Mucosa of rectum (tissue), 2 donors: ENCODE measurements around the gene TRPM3.

ENCODE experiments used
- H3K27ac ChIP-seq, 2 donors: one replicate each; pipeline ENCODE4 v1.7.0; 2013; ENCODE audit warnings: inconsistent platforms in 2 of 2, low read depth in 2 of 2, low read length in 2 of 2
- H3K27me3 ChIP-seq, 2 donors: one replicate each; pipeline ENCODE4 v1.7.0; 2013; ENCODE audit warnings: low read length in 2 of 2; ENCODE audit not compliant: control insufficient read depth in 2 of 2, insufficient read depth in 2 of 2
- H3K36me3 ChIP-seq, 2 donors: one replicate each; pipeline ENCODE4 v1.7.0; 2013; ENCODE audit warnings: low read length in 2 of 2; ENCODE audit not compliant: control insufficient read depth in 2 of 2, insufficient read depth in 2 of 2
- H3K4me1 ChIP-seq, 2 donors: one replicate each; pipeline ENCODE4 v1.7.0; 2013; ENCODE audit warnings: low read length in 2 of 2, mild to moderate bottlenecking in 1 of 2; ENCODE audit not compliant: control insufficient read depth in 2 of 2, insufficient read depth in 2 of 2
- H3K4me3 ChIP-seq, 2 donors: one replicate each; pipeline ENCODE4 v1.7.0; 2013; ENCODE audit warnings: low read length in 2 of 2
- H3K9ac ChIP-seq, 2 donors: one replicate each; pipeline ENCODE4 v1.7.0; 2013; ENCODE audit warnings: low read length in 2 of 2, low read depth in 1 of 2, mild to moderate bottlenecking in 1 of 2
- H3K9me3 ChIP-seq, 2 donors: one replicate each; pipeline ENCODE4 v1.7.0; 2013; ENCODE audit warnings: low read length in 2 of 2; ENCODE audit not compliant: control insufficient read depth in 2 of 2
- donor health status: healthy.
- donor health status: Normal muscosa, but diverticular disease.

TRPM3 gene

GRCh38 chr9:70519912-70520724 lies 601.3 kb downstream of the TRPM3 start:
- H3K9ac ChIP-seq, result no peak overlapping the region
- no peak overlapping the region for H3K27ac ChIP-seq
- H3K36me3 ChIP-seq, result no peaks in the 10 kb centered on the region
- H3K27me3 ChIP-seq, result no peaks in the 10 kb centered on the region
- no peak overlapping the region for H3K4me3 ChIP-seq
- H3K4me1 ChIP-seq, result no peaks in the 10 kb centered on the region
- H3K9me3 ChIP-seq, result no peaks in the 10 kb centered on the region

- Histone ChIP-seq H3K9me3 (no peaks in the 10 kb centered on the region), H3K4me3 (no peak overlapping the region), H3K27ac (no peak overlapping the region), H3K9ac (no peak overlapping the region), H3K36me3 (no peaks in the 10 kb centered on the region), H3K4me1 (no peaks in the 10 kb centered on the region), H3K27me3 (no peaks in the 10 kb centered on the region)
Measured at GRCh38 chr9:70517926-70518610, 603.4 kb downstream of the TRPM3 start.

DNA sequence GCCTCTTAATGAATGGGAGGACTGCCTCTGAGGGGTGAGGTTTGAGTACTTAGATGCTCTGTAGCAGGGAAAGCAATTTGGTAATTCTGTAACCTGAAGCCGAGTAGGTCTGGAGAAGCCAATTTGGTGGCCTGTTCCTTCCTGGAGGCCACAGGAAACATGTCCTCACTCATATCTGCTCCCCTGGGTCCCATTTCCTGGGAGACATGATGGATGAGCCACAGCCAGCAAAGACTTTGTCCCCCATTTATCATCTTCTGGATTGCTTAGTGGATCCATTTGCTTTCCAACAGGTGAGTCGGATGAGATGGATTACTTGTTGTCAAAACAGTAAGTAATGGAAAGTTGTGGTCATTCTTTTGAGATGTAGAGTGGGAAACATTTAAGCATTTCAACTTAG lies 607.1 kb downstream of the TRPM3 start:
- Histone ChIP-seq H3K4me1 (no peaks in the 10 kb centered on the region), H3K36me3 (no peaks in the 10 kb centered on the region), H3K9me3 (no peaks in the 10 kb centered on the region), H3K9ac (no peak overlapping the region), H3K27ac (no peak overlapping the region), H3K4me3 (no peak overlapping the region), H3K27me3 (no peaks in the 10 kb centered on the region)

DNA sequence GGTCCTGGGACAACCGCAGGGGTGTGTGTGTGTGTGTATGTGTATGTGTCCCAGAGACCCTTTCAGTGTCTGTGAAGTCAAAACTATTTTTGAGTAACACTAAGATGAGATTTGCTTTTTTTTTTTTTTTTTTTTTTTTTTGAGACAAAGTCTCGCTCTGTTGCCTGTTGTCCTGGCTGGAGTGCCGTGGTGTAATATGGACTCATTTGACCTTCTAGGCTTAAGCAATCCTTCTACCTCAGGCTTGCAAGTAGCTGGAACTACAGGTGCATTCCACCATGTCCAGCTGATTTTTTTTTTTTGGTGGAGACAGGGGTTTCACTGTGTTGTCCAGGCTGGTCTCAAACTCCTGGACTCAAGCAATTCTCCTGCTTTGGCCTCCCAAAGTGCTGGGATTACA lies 609.6 kb downstream of the TRPM3 start:
- H3K4me1 ChIP-seq, result no peaks in the 10 kb centered on the region
- no peaks in the 10 kb centered on the region for H3K27me3 ChIP-seq
- no peak overlapping the region for H3K4me3 ChIP-seq
- no peaks in the 10 kb centered on the region for H3K36me3 ChIP-seq
- no peaks in the 10 kb centered on the region for H3K9me3 ChIP-seq
- no peak overlapping the region for H3K27ac ChIP-seq
- no peak overlapping the region for H3K9ac ChIP-seq

GRCh38 chr9:70510157-70510770 lies 611.2 kb downstream of the TRPM3 start:
- Histone ChIP-seq H3K36me3 (no peaks in the 10 kb centered on the region), H3K4me3 (no peak overlapping the region), H3K4me1 (no peaks in the 10 kb centered on the region), H3K27ac (no peak overlapping the region), H3K27me3 (no peaks in the 10 kb centered on the region), H3K9me3 (no peaks in the 10 kb centered on the region), H3K9ac (no peak overlapping the region)

- no peaks in the 10 kb centered on the region for H3K27me3 ChIP-seq
- H3K36me3 ChIP-seq, result no peaks in the 10 kb centered on the region
- no peaks in the 10 kb centered on the region for H3K9me3 ChIP-seq
- H3K4me1 ChIP-seq, result no peaks in the 10 kb centered on the region
- no peak overlapping the region for H3K27ac ChIP-seq
- no peak overlapping the region for H3K9ac ChIP-seq
- no peak overlapping the region for H3K4me3 ChIP-seq
Measured at GRCh38 chr9:70506159-70506558, 615.3 kb downstream of the TRPM3 start.

GRCh38 chr9:70504834-70505233 lies 616.6 kb downstream of the TRPM3 start:
- Histone ChIP-seq H3K4me1 (no peaks in the 10 kb centered on the region), H3K9ac (no peak overlapping the region), H3K9me3 (no peaks in the 10 kb centered on the region), H3K36me3 (no peaks in the 10 kb centered on the region), H3K4me3 (no peak overlapping the region), H3K27ac (no peak overlapping the region), H3K27me3 (no peaks in the 10 kb centered on the region)

DNA sequence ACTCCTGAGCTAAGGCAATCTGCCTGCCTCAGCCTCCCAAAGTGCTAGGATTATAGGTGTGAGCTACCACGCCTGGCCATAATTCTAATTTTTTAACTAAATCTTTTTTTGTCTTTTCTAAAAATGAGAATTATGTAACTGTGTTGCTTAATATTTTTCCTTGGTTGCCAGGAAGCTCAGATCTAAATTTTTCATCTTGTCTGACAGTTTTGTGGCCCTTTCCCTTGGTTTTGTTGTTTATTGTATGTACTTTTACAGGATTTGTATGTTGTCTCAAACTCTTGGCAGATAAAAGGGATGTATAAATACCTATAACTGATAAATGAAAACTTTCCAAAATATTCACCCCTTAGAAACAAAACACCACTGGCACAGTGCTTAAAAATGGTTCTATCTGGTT lies 618.7 kb downstream of the TRPM3 start:
- no peaks in the 10 kb centered on the region for H3K27me3 ChIP-seq
- no peaks in the 10 kb centered on the region for H3K36me3 ChIP-seq
- no peaks in the 10 kb centered on the region for H3K4me1 ChIP-seq
- no peak overlapping the region for H3K9ac ChIP-seq
- H3K9me3 ChIP-seq, result no peaks in the 10 kb centered on the region
- no peak overlapping the region for H3K4me3 ChIP-seq
- H3K27ac ChIP-seq, result no peak overlapping the region

DNA sequence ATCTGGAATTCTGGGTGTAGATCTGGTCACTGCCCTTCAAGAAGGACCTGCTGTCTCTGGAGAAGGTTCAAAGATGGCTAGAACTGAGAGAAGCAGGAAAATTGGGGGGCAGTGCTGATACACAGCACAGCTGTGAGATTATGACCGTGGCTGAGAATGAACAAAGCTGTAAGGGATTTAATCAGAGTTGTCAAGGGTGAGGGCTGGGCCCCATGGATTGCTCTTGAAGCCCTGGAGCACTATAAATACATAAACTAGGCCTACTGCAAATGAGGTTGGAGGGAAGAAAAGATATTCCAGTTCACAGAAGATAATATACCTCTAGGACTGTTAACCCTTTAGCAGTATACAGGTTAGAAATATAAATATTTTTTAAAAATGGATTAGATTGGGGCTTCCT lies 620.6 kb downstream of the TRPM3 start:
- H3K36me3 ChIP-seq, result no peaks in the 10 kb centered on the region
- H3K27ac ChIP-seq, result no peak overlapping the region
- H3K9ac ChIP-seq, result no peak overlapping the region
- no peaks in the 10 kb centered on the region for H3K9me3 ChIP-seq
- no peak overlapping the region for H3K4me3 ChIP-seq
- no peaks in the 10 kb centered on the region for H3K27me3 ChIP-seq
- no peaks in the 10 kb centered on the region for H3K4me1 ChIP-seq

GRCh38 chr9:70499621-70500020 lies 621.8 kb downstream of the TRPM3 start:
- Histone ChIP-seq H3K9me3 (no peaks in the 10 kb centered on the region), H3K27ac (no peak overlapping the region), H3K36me3 (no peaks in the 10 kb centered on the region), H3K4me3 (no peak overlapping the region), H3K27me3 (no peaks in the 10 kb centered on the region), H3K4me1 (no peaks in the 10 kb centered on the region), H3K9ac (no peak overlapping the region)
